H7 (cell line): ENCODE results near the gene MYOD1. TPM values are rescaled to one million over a fixed set of nuclear protein-coding genes. Genes with fewer than 3 reads are reported as not detected.

Experiments used
- DNase-seq: peaks from one replicate; pipeline ENCODE4 v3.0.0; 2012
- H3K27me3 ChIP-seq: 2 replicates; pipeline ENCODE4 v1.6.0; 2011; ENCODE audit warnings: mild to moderate bottlenecking, low read length; ENCODE audit not compliant: control insufficient read depth, insufficient read depth
- H3K36me3 ChIP-seq: replicated peaks from 2 replicates; pipeline ENCODE4 v1.5.1; 2011; ENCODE audit warnings: low read length; ENCODE audit not compliant: control insufficient read depth, insufficient read depth
- H3K4me3 ChIP-seq: 2 replicates; pipeline ENCODE4 v1.5.1; 2011; ENCODE audit warnings: low read depth, mild to moderate bottlenecking, control low read depth, low read length, moderate library complexity; ENCODE audit not compliant: insufficient read depth
- total RNA-seq: library from RNA; depleted of rRNA; stranded (reverse); fragments of >200 nt; shearing (Covaris generic); gene quantifications from 2 replicates; pipeline ENCODE4 v1.2.3, GENCODE V29; 2014

The MYOD1 gene
- total RNA-seq, 1 experiment from 2014 or later: not detected

- Histone ChIP-seq H3K27me3 (no peaks in the 10 kb centered on the region), H3K36me3 (no peaks in the 10 kb centered on the region), H3K4me3 (no peak overlapping the region)
- no peak for DNase-seq
Measured at GRCh38 chr11:17745023-17745772, 25.8 kb downstream of the MYOD1 start.

GRCh38 chr11:17746096-17746495 lies 26.7 kb downstream of the MYOD1 start:
- DNase-seq: no peak
- Histone ChIP-seq H3K4me3 (no peak overlapping the region), H3K36me3 (no peaks in the 10 kb centered on the region), H3K27me3 (no peaks in the 10 kb centered on the region)

GRCh38 chr11:17747131-17747955 lies 28.0 kb downstream of the MYOD1 start:
- Histone ChIP-seq H3K4me3 (no peak overlapping the region), H3K27me3 (no peaks in the 10 kb centered on the region), H3K36me3 (no peaks in the 10 kb centered on the region)
- no peak for DNase-seq

GRCh38 chr11:17748044-17748443 lies 28.7 kb downstream of the MYOD1 start:
- no peaks in the 10 kb centered on the region for H3K36me3 ChIP-seq
- H3K27me3 ChIP-seq: no peaks in the 10 kb centered on the region
- no peak overlapping the region for H3K4me3 ChIP-seq
- no peak for DNase-seq

- H3K36me3 ChIP-seq: no peaks in the 10 kb centered on the region
- no peak overlapping the region for H3K4me3 ChIP-seq
- no peak for DNase-seq
- no peaks in the 10 kb centered on the region for H3K27me3 ChIP-seq
Measured at GRCh38 chr11:17748761-17749721, 29.7 kb downstream of the MYOD1 start.

GRCh38 chr11:17750013-17750800 lies 30.8 kb downstream of the MYOD1 start:
- no peak for DNase-seq
- Histone ChIP-seq H3K4me3 (no peak overlapping the region), H3K36me3 (no peaks in the 10 kb centered on the region), H3K27me3 (no peaks in the 10 kb centered on the region; the same call in 1 of the 2 replicates)

- DNase-seq: no peak
- Histone ChIP-seq H3K36me3 (no peaks in the 10 kb centered on the region), H3K4me3 (no peak overlapping the region), H3K27me3 (no peaks in the 10 kb centered on the region; the same call in 1 of the 2 replicates)
Measured at GRCh38 chr11:17750801-17751165, 31.4 kb downstream of the MYOD1 start.

GRCh38 chr11:17751558-17751957 lies 32.2 kb downstream of the MYOD1 start:
- H3K36me3 ChIP-seq: no peaks in the 10 kb centered on the region
- DNase-seq: no peak
- peaks cover 2% of the 10 kb centered on the region; the same call in 1 of the 2 replicates for H3K27me3 ChIP-seq
- H3K4me3 ChIP-seq: no peak overlapping the region

- DNase-seq: no peak
- Histone ChIP-seq H3K27me3 (peaks cover 2% of the 10 kb centered on the region; the same call in 1 of the 2 replicates), H3K4me3 (no peak overlapping the region), H3K36me3 (no peaks in the 10 kb centered on the region)
Measured at GRCh38 chr11:17752144-17752543, 32.8 kb downstream of the MYOD1 start.

GRCh38 chr11:17753153-17753552 lies 33.8 kb downstream of the MYOD1 start:
- Histone ChIP-seq H3K27me3 (peaks cover 2% of the 10 kb centered on the region; the same call in 1 of the 2 replicates), H3K4me3 (no peak overlapping the region), H3K36me3 (no peaks in the 10 kb centered on the region)
- DNase-seq: no peak

GRCh38 chr11:17753641-17754040 lies 34.3 kb downstream of the MYOD1 start:
- Histone ChIP-seq H3K36me3 (no peaks in the 10 kb centered on the region), H3K4me3 (no peak overlapping the region), H3K27me3 (peaks cover 2% of the 10 kb centered on the region; the same call in 1 of the 2 replicates)
- DNase-seq: no peak

- Histone ChIP-seq H3K27me3 (peaks cover 2% of the 10 kb centered on the region; the same call in 1 of the 2 replicates), H3K4me3 (no peak overlapping the region), H3K36me3 (no peaks in the 10 kb centered on the region)
- no peak for DNase-seq
Measured at GRCh38 chr11:17755891-17756290, 36.5 kb downstream of the MYOD1 start.

- peak; percentile 94 for DNase-seq
- peaks cover 2% of the 10 kb centered on the region; the same call in 1 of the 2 replicates for H3K27me3 ChIP-seq
- no peak overlapping the region for H3K4me3 ChIP-seq
- H3K36me3 ChIP-seq: no peaks in the 10 kb centered on the region
Measured at GRCh38 chr11:17760102-17761029, 41.0 kb downstream of the MYOD1 start.
